Stromal cell of bone marrow (primary cell): Measurements from ENCODE around the gene VENTX.
"Not testable (repeated sequence)": the region's sequence is repeated elsewhere in the genome, so short reads cannot be mapped to it uniquely, and the experiment has no call there.

Experiments
- DNase-seq: peaks from one replicate; pipeline ENCODE4 v3.0.0-alpha.2; 2012; ENCODE audit warnings: low read depth

VENTX gene

GRCh38 chr10:133257489-133258065, 19.9 kb downstream of the VENTX start:
- DNase-seq: no peak

- DNase-seq: no peak
Observed at GRCh38 chr10:133258066-133258817, 20.6 kb downstream of the VENTX start.

GRCh38 chr10:133258818-133259601, 21.4 kb downstream of the VENTX start:
- peak; percentile 100 for DNase-seq

- DNase-seq: no peak
Observed at GRCh38 chr10:133259602-133259989, 21.9 kb downstream of the VENTX start.

- DNase-seq: no peak
Observed at GRCh38 chr10:133260895-133261725, 23.5 kb downstream of the VENTX start.

GRCh38 chr10:133261726-133262325, 24.2 kb downstream of the VENTX start:
- no peak for DNase-seq

GRCh38 chr10:133262696-133263095, 25.0 kb downstream of the VENTX start:
- no peak for DNase-seq

- DNase-seq: no peak
Observed at GRCh38 chr10:133263674-133264073, 26.0 kb downstream of the VENTX start.

- no peak for DNase-seq
Observed at GRCh38 chr10:133264461-133264860, 26.8 kb downstream of the VENTX start.

DNA sequence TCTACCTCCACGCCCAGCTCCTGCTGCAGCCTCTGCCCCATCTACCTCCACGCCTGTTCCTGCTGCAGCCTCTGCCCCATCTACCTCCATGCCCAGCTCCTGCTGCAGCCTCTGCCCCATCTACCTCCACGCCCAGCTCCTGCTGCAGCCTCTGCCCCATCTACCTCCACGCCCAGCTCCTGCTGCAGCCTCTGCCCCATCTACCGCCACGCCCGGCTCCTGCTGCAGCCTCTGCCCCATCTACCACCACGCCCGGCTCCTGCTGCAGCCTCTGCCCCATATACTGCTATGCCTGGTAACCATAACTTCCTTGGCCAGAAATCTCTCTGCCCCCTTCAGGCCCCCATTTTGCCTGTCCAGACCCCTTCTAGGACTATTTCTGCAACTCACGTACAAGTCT, 27.4 kb downstream of the VENTX start:
- DNase-seq: not testable (repeated sequence)

GRCh38 chr10:133266056-133266795, 28.6 kb downstream of the VENTX start:
- DNase-seq: no peak

DNA sequence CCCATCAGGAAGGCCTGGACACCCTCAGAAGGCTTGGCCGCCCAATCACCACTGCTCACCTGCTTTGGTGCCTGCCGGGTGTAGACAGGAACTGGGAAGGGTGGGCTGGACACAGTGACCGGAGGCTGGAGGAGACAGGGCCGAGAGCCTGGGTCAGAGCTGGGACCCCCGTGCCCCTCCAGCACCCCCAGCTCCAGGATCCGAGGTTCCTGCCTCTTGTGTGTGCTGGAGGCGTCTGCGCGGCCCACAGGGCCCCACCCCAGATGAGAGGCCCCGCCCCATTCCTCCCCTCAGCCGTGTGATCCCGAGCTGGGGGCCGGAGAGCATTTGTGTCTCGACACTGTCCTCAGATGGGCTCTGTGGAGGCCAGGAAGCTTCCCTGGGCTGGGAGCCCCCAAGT, 29.6 kb downstream of the VENTX start:
- DNase-seq: no peak

DNA sequence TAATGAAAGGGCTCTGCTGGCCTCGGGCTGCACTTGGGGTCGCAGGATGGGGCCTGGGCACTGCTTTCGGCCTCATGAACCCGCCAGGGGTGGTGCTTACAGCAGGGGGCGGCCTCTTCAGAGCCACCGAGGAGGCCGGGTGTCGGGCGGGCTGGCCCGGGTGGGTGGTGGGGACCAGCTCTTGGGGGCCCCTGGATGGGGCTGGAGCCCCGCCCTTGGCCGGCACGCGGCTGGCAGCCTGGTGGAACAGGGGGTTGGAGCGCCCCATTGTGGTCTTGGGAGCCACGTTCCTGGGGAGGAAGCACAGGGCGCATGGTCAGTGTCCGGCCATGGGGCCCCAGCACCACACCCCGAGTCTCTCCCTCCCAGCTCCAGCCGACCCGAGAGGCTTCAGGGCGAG, 30.2 kb downstream of the VENTX start:
- no peak for DNase-seq

GRCh38 chr10:133268532-133268931, 30.9 kb downstream of the VENTX start:
- DNase-seq: no peak

DNA sequence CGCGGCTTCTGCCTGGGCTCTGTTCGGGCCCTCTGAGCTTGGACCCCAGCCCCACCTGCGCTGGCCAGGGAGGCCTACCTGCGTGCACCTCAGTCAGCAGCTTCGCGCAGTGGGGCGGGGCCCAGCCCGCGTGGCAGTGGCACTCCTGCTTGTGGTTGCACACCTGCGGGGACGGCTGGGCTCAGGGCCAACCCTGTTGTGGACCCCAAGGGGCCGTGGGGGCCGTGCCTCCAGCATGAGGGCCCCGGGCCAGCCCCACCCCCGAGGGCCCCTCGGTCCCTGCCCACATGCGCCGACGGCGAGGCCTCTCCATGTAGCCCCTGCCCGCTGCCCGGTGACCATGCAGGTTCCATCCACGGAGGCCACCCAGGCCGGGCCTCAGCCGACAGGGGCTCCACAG, 31.7 kb downstream of the VENTX start:
- DNase-seq: no peak

DNA sequence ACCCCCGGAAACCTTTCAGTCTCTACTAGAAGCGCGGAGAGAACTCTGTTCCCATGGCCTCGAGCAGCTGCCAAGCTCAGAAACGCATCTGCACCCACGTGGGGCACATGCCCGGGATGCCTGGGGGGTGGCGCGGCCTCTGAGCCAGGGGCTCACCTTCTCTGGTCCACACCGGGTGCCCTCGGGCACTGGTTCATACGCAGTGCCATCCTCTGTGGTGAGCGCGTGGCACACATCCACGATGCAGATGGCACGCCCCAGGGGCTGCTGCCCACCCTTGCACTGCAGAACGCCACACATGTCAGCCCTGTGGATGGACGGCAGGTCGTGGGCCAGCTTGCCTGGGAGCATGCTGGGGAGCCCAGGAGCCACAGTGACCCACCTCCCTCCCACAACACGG, 32.5 kb downstream of the VENTX start:
- DNase-seq: no peak

- no peak for DNase-seq
Observed at GRCh38 chr10:133270773-133271297, 33.2 kb downstream of the VENTX start.

DNA sequence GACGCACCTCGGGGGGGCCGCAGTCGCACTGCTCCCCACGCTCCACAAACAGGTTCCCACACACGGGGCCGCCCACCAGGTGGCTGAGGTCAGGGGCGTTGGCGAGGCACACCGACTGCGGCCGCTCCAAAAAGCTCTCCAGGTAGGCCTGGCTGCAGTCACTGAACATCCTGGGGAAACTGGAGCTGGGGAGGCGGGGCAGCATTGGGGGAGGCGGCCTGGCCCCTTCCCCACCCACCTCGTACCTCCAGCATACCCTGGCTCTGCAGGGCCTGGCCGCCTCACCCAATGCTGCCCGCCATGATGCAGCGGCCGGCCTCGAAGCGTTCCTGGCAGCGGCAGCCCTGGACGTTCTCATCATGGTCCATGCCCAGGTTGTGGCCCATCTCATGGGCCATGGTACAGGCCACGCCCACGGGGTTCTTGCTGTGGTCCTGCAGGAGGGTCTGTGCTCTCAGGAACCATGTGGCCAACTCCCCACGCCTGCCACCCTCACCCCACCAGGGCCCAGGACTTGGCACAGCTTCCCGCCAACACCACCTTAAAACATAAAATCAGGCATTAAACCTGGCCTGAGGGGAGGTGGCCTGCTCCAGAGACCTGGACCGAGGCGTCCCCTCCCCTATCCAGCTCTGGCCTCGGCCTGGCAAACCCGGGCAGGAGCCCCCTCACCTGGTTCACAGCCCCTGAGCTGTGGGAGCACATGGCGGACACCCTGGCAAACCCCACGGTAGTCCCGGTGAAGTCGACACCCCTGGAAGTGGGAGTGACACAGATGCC, 34.1 kb downstream of the VENTX start:
- no peak for DNase-seq

- DNase-seq: no peak
Observed at GRCh38 chr10:133272301-133272963, 34.8 kb downstream of the VENTX start.
